ENCODE data around the gene HYAL3.

The HYAL3 gene

GRCh38 chr3:50267280-50267913, 31.8 kb downstream of the HYAL3 start:
- FAIRE-seq (no peak), DNase-seq (ENCODE audit: insufficient read length, low spot score) (no peak)
- TF ChIP-seq CTCF (IDR thresholded peaks at IDR 0.05; ENCODE audit: insufficient read depth, missing control alignments): no peak

GRCh38 chr3:50266836-50267235, 32.4 kb downstream of the HYAL3 start:
- TF ChIP-seq CTCF (IDR thresholded peaks at IDR 0.05; ENCODE audit: insufficient read depth, missing control alignments): no peak
- FAIRE-seq (no peak), DNase-seq (ENCODE audit: insufficient read length, low spot score) (no peak)

- DNase-seq (ENCODE audit: insufficient read length, low spot score) (no peak), FAIRE-seq (no peak)
- no peak for TF ChIP-seq CTCF (IDR thresholded peaks at IDR 0.05; ENCODE audit: insufficient read depth, missing control alignments)
Observed at GRCh38 chr3:50266017-50266416, 33.2 kb downstream of the HYAL3 start.

GRCh38 chr3:50265571-50265970, 33.6 kb downstream of the HYAL3 start:
- FAIRE-seq: no peak
- no peak for DNase-seq (ENCODE audit: insufficient read length, low spot score)
- TF ChIP-seq CTCF (IDR thresholded peaks at IDR 0.05; ENCODE audit: insufficient read depth, missing control alignments): no peak

GRCh38 chr3:50264964-50265485, 34.2 kb downstream of the HYAL3 start:
- DNase-seq (ENCODE audit: insufficient read length, low spot score) (no peak), FAIRE-seq (no peak)
- no peak for TF ChIP-seq CTCF (IDR thresholded peaks at IDR 0.05; ENCODE audit: insufficient read depth, missing control alignments)

GRCh38 chr3:50264383-50264963, 34.7 kb downstream of the HYAL3 start:
- DNase-seq (ENCODE audit: insufficient read length, low spot score): peak; percentile 51
- TF ChIP-seq CTCF (IDR thresholded peaks at IDR 0.05; ENCODE audit: insufficient read depth, missing control alignments): no peak
- FAIRE-seq: no peak
